HEK293 (cell line): ENCODE measurements around the gene RSRC1.
A peak's percentile ranks its signal among the peaks of the same experiment; 100 is the strongest.

Source experiments
- GLIS1 ChIP-seq: fragments of 450-650 bp; formaldehyde crosslinking; IDR thresholded peaks from 2 replicates; pipeline ENCODE4 v1.5.1; 2016; ENCODE audit warnings: missing biosample characterization, missing genetic modification characterization
- KLF7 ChIP-seq: fragments of 450-650 bp; formaldehyde crosslinking; IDR thresholded peaks from 2 replicates; pipeline ENCODE4 v1.5.1; 2016; ENCODE audit warnings: missing biosample characterization, missing genetic modification characterization, borderline replicate concordance
- OSR2 ChIP-seq: fragments of 450-650 bp; formaldehyde crosslinking; IDR thresholded peaks from 2 replicates; pipeline ENCODE4 v1.5.1; 2016; ENCODE audit warnings: missing biosample characterization, missing genetic modification characterization
- PRDM1 ChIP-seq: fragments of 450-650 bp; formaldehyde crosslinking; IDR thresholded peaks from 2 replicates; pipeline ENCODE4; 2016; ENCODE audit warnings: missing biosample characterization, missing genetic modification characterization
- REPIN1 ChIP-seq: fragments of 450-650 bp; formaldehyde crosslinking; IDR thresholded peaks from 2 replicates; pipeline ENCODE4 v1.5.1; 2017; ENCODE audit warnings: missing biosample characterization, missing genetic modification characterization, low read depth
- REST ChIP-seq: fragments of 450-650 bp; formaldehyde crosslinking; IDR thresholded peaks from 2 replicates; pipeline ENCODE4 v1.5.1; 2016; ENCODE audit warnings: missing biosample characterization, missing genetic modification characterization
- TRIM28 ChIP-seq: IDR thresholded peaks from 2 replicates; pipeline ENCODE4 v1.6.1; 2011; ENCODE audit warnings: low read length, control low read depth, borderline replicate concordance
- ZBTB1 ChIP-seq: fragments of 450-650 bp; formaldehyde crosslinking; IDR thresholded peaks from 2 replicates; pipeline ENCODE4 v1.5.1; 2016; ENCODE audit warnings: missing biosample characterization, missing genetic modification characterization
- ZBTB48 ChIP-seq: fragments of 450-650 bp; formaldehyde crosslinking; IDR thresholded peaks from 2 replicates; pipeline ENCODE4 v1.5.1; 2016; ENCODE audit warnings: missing biosample characterization, missing genetic modification characterization
- ZFHX2 ChIP-seq: fragments of 450-650 bp; formaldehyde crosslinking; conservative IDR thresholded peaks from 2 replicates; pipeline ENCODE4 v1.5.1; 2016; ENCODE audit warnings: missing biosample characterization, missing genetic modification characterization
- ZFP41 ChIP-seq: fragments of 450-650 bp; formaldehyde crosslinking; IDR thresholded peaks from 2 replicates; pipeline ENCODE4 v1.5.1; 2016; ENCODE audit warnings: missing biosample characterization, missing genetic modification characterization, borderline replicate concordance
- ZNF112 ChIP-seq: fragments of 450-650 bp; formaldehyde crosslinking; IDR thresholded peaks from 2 replicates; pipeline ENCODE4 v1.5.0; 2017; ENCODE audit warnings: missing biosample characterization, missing genetic modification characterization
- ZNF169 ChIP-seq: fragments of 450-650 bp; formaldehyde crosslinking; IDR thresholded peaks from 2 replicates; pipeline ENCODE4 v1.5.1; 2016; ENCODE audit warnings: missing biosample characterization, missing genetic modification characterization
- ZNF174 ChIP-seq: fragments of 450-650 bp; formaldehyde crosslinking; IDR thresholded peaks from 2 replicates; pipeline ENCODE4 v1.5.0; 2017; ENCODE audit warnings: missing biosample characterization, mild to moderate bottlenecking, missing genetic modification characterization
- ZNF19 ChIP-seq: fragments of 450-650 bp; formaldehyde crosslinking; IDR thresholded peaks from 2 replicates; pipeline ENCODE4; 2016; ENCODE audit warnings: missing biosample characterization, missing genetic modification characterization, low read depth
- ZNF350 ChIP-seq: fragments of 450-650 bp; formaldehyde crosslinking; IDR thresholded peaks from 2 replicates; pipeline ENCODE4 v1.5.0; 2017; ENCODE audit warnings: missing biosample characterization, mild to moderate bottlenecking, missing genetic modification characterization
- ZNF391 ChIP-seq: fragments of 450-650 bp; formaldehyde crosslinking; IDR thresholded peaks from 2 replicates; pipeline ENCODE4 v1.5.1; 2016; ENCODE audit warnings: low read depth, missing biosample characterization, missing genetic modification characterization, borderline replicate concordance
- ZNF426 ChIP-seq: fragments of 450-650 bp; formaldehyde crosslinking; IDR thresholded peaks from 2 replicates; pipeline ENCODE4 v1.5.1; 2017; ENCODE audit warnings: missing biosample characterization, missing genetic modification characterization, mild to moderate bottlenecking, inconsistent platforms, moderate library complexity
- ZNF433 ChIP-seq: fragments of 450-650 bp; formaldehyde crosslinking; IDR thresholded peaks from 2 replicates; pipeline ENCODE4 v1.5.1; 2016; ENCODE audit warnings: missing biosample characterization, missing genetic modification characterization, low read depth
- ZNF501 ChIP-seq: fragments of 450-650 bp; formaldehyde crosslinking; IDR thresholded peaks from 2 replicates; pipeline ENCODE4 v1.5.1; 2016; ENCODE audit warnings: missing biosample characterization, missing genetic modification characterization
- ZNF529 ChIP-seq: fragments of 450-650 bp; formaldehyde crosslinking; IDR thresholded peaks from 2 replicates; pipeline ENCODE4 v1.5.1; 2017; ENCODE audit warnings: missing genetic modification characterization, missing biosample characterization; ENCODE audit not compliant: insufficient replicate concordance
- ZNF544 ChIP-seq: fragments of 450-650 bp; formaldehyde crosslinking; IDR thresholded peaks from 2 replicates; pipeline ENCODE4 v1.5.0; 2017; ENCODE audit warnings: missing biosample characterization, missing genetic modification characterization
- ZNF571 ChIP-seq: fragments of 450-650 bp; formaldehyde crosslinking; IDR thresholded peaks from 2 replicates; pipeline ENCODE4 v1.5.0; 2017; ENCODE audit warnings: missing biosample characterization, missing genetic modification characterization
- ZNF624 ChIP-seq: fragments of 450-650 bp; formaldehyde crosslinking; IDR thresholded peaks from 2 replicates; pipeline ENCODE4 v1.5.1; 2017; ENCODE audit warnings: missing biosample characterization, missing genetic modification characterization
- ZNF701 ChIP-seq: fragments of 450-650 bp; formaldehyde crosslinking; IDR thresholded peaks from 2 replicates; pipeline ENCODE4 v1.5.1; 2016; ENCODE audit warnings: missing biosample characterization, missing genetic modification characterization
- ZNF768 ChIP-seq: fragments of 450-650 bp; formaldehyde crosslinking; IDR thresholded peaks from 2 replicates; pipeline ENCODE4 v1.5.1; 2018; ENCODE audit warnings: missing biosample characterization, mild to moderate bottlenecking, missing genetic modification characterization
- ZNF777 ChIP-seq: fragments of 450-650 bp; formaldehyde crosslinking; IDR thresholded peaks from 2 replicates; pipeline ENCODE4 v1.5.1; 2017; ENCODE audit warnings: missing biosample characterization, missing genetic modification characterization, borderline replicate concordance
- ZNF791 ChIP-seq: fragments of 450-650 bp; formaldehyde crosslinking; IDR thresholded peaks from 2 replicates; pipeline ENCODE4 v1.5.1; 2016; ENCODE audit warnings: missing biosample characterization, missing genetic modification characterization
- ZSCAN30 ChIP-seq: fragments of 450-650 bp; IDR thresholded peaks from 2 replicates; pipeline ENCODE4 v1.5.1; 2018; ENCODE audit warnings: missing biosample characterization, mild to moderate bottlenecking, missing genetic modification characterization, moderate library complexity
- ZSCAN5A ChIP-seq: fragments of 450-650 bp; formaldehyde crosslinking; IDR thresholded peaks from 2 replicates; pipeline ENCODE4 v1.5.1; 2016; ENCODE audit warnings: missing biosample characterization, missing genetic modification characterization
- TF ChIP-seq, protein P1 (sequence below): fragments of 450-650 bp; formaldehyde crosslinking; conservative IDR thresholded peaks from 2 replicates; pipeline ENCODE4 v1.5.1; 2016; ENCODE audit warnings: low read depth, missing biosample characterization, missing genetic modification characterization

The RSRC1 gene

DNA sequence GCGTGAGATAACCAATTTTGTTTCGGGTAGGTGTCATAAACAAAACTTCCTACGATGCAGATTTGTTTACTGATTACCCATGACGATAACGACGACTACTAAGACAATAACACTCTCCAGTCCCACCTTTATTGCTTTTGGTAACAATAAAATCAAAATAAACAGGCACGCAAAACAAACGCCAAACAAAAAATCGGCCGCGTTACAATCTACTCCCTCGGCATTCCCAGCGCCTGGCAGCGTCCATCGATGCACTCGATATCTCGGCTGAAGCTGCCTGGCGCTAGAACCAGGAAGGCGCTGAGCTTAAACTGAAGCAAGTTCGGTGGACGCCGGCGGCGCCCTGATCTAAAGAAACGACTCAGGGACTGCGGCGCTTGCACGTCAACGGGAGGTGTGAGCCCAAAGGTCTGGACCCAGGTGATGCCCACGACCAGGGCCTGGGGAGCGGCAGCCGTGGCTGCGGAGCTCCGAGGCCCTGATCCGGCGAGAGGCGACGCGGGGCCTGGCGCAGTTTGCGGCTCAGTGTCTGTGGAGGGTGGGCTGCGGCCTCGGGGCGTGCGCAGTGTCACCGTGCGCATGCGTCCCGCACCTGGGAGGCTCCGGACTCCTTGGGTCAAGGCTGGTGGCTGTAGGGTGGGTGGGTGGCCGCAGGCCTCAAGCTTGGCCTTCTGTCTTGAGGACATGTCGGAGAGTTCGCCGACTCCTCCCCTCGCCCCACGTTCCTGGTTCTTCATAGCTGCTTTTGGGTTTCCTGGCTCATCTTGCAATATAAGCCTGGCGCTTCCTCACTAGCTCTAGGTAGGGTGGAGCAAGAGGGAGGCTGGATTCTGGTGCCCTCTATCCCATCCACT is at the start of gene RSRC1 (continued):
- TF ChIP-seq KLF7 (tag by site-specific recombination) = peak; percentile 46; the same call in 1 of the 2 replicates
- TF ChIP-seq ZNF571 (tag by site-specific recombination) = no peak
- TF ChIP-seq ZNF112 (tag by site-specific recombination) = no peak
- peak; percentile 55 for TF ChIP-seq ZSCAN30 (tag by site-specific recombination)
- TF ChIP-seq ZFHX2 (tag by site-specific recombination) = peak; percentile 60
- no peak for TF ChIP-seq ZNF169 (tag by site-specific recombination)
- TF ChIP-seq REST = no peak; the same call in 1 of the 2 replicates
- TF ChIP-seq PRDM1 = no peak; the same call in 1 of the 2 replicates
- TF ChIP-seq ZNF529 (tag by site-specific recombination) = no peak
- no peak for TF ChIP-seq ZNF768 (tag by site-specific recombination)
- TF ChIP-seq ZNF791 (tag by site-specific recombination) = no peak
- TF ChIP-seq REPIN1 (tag by site-specific recombination) = no peak
- TF ChIP-seq ZNF544 (tag by site-specific recombination) = no peak
- no peak for TF ChIP-seq ZNF174 (tag by site-specific recombination)
- no peak for TF ChIP-seq ZNF350 (tag by site-specific recombination)
- peak; percentile 29; the same call in 1 of the 2 replicates for TF ChIP-seq GLIS1
- TF ChIP-seq, protein P1, sequence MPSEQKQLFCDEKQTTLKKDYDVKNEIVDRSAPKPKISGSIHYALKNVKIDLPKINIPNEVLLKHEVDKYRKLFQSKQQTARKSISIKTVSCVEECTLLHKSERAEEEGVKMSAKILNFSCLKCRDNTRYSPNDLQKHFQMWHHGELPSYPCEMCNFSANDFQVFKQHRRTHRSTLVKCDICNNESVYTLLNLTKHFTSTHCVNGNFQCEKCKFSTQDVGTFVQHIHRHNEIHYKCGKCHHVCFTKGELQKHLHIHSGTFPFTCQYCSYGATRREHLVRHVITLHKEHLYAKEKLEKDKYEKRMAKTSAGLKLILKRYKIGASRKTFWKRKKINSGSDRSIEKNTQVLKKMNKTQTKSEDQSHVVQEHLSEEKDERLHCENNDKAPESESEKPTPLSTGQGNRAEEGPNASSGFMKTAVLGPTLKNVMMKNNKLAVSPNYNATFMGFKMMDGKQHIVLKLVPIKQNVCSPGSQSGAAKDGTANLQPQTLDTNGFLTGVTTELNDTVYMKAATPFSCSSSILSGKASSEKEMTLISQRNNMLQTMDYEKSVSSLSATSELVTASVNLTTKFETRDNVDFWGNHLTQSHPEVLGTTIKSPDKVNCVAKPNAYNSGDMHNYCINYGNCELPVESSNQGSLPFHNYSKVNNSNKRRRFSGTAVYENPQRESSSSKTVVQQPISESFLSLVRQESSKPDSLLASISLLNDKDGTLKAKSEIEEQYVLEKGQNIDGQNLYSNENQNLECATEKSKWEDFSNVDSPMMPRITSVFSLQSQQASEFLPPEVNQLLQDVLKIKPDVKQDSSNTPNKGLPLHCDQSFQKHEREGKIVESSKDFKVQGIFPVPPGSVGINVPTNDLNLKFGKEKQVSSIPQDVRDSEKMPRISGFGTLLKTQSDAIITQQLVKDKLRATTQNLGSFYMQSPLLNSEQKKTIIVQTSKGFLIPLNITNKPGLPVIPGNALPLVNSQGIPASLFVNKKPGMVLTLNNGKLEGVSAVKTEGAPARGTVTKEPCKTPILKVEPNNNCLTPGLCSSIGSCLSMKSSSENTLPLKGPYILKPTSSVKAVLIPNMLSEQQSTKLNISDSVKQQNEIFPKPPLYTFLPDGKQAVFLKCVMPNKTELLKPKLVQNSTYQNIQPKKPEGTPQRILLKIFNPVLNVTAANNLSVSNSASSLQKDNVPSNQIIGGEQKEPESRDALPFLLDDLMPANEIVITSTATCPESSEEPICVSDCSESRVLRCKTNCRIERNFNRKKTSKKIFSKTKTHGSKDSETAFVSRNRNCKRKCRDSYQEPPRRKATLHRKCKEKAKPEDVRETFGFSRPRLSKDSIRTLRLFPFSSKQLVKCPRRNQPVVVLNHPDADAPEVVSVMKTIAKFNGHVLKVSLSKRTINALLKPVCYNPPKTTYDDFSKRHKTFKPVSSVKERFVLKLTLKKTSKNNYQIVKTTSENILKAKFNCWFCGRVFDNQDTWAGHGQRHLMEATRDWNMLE (tag by site-specific recombination) = peak; percentile 38; the same call in 1 of the 2 replicates
- no peak; the same call in 1 of the 2 replicates for TF ChIP-seq ZNF391
- no peak for TF ChIP-seq ZNF433 (tag by site-specific recombination)
- TF ChIP-seq OSR2 (tag by site-specific recombination) = 0 out of 2 replicates have a peak, but pooled peaks have one; percentile 7
- no peak for TF ChIP-seq ZNF777 (tag by site-specific recombination)
- TF ChIP-seq ZSCAN5A = no peak
- TF ChIP-seq ZFP41 (tag by site-specific recombination) = no peak
- TF ChIP-seq TRIM28 = peak; percentile 73
- no peak for TF ChIP-seq ZNF624 (tag by site-specific recombination)
- TF ChIP-seq ZNF426 (tag by site-specific recombination) = no peak
- TF ChIP-seq ZNF19 (tag by site-specific recombination) = no peak
- no peak for TF ChIP-seq ZNF701 (tag by site-specific recombination)
- TF ChIP-seq ZBTB48 (tag by site-specific recombination) = peak; percentile 63; the same call in 1 of the 2 replicates
- TF ChIP-seq ZNF501 (tag by site-specific recombination) = peak; percentile 96
- no peak for TF ChIP-seq ZBTB1 (tag by site-specific recombination)
